NCI-H2107 treated with DMSO at 0.1 percent for 48 hours (cell line): ENCODE results near the gene RFNG.
A peak's percentile ranks its signal among the peaks of the same experiment; 100 is the strongest.

Experiments
- DNase-seq: peaks from one replicate; lab custom pipeline; 2025; ENCODE audit not compliant: unreplicated experiment; lab: John Stamatoyannopoulos, UW

Gene RFNG

GRCh38 chr17:82078433-82078832 is 26.8 kb upstream of the RFNG start:
- no peak for DNase-seq

- no peak for DNase-seq
These were observed 26.2 kb upstream of the RFNG start for GRCh38 chr17:82077617-82078358.

GRCh38 chr17:82076785-82077591 is 25.4 kb upstream of the RFNG start:
- DNase-seq = no peak

GRCh38 chr17:82076018-82076784 is 24.6 kb upstream of the RFNG start:
- DNase-seq = no peak

GRCh38 chr17:82073446-82073845 is 21.8 kb upstream of the RFNG start:
- no peak for DNase-seq

GRCh38 chr17:82072827-82073226 is 21.2 kb upstream of the RFNG start:
- DNase-seq = no peak

GRCh38 chr17:82070611-82071010 is 19.0 kb upstream of the RFNG start:
- DNase-seq = no peak

GRCh38 chr17:82065638-82066303 is 14.2 kb upstream of the RFNG start, which contains the start of gene DUS1L:
Gene DUS1L, minus strand, starts transcription at chr17:82065804. Its CDS starts 745 bp downstream, at chr17:82065059.
- DNase-seq = no peak

- no peak for DNase-seq
These were observed 13.6 kb upstream of the RFNG start for GRCh38 chr17:82065193-82065637.

GRCh38 chr17:82064433-82065192 is 13.0 kb upstream of the RFNG start:
- peak; percentile 6 for DNase-seq

- no peak for DNase-seq
These were observed 12.1 kb upstream of the RFNG start for GRCh38 chr17:82063424-82064415.

GRCh38 chr17:82062984-82063368 is 11.4 kb upstream of the RFNG start:
- no peak for DNase-seq

- no peak for DNase-seq
These were observed 10.7 kb upstream of the RFNG start for GRCh38 chr17:82062076-82062983.

GRCh38 chr17:82061047-82061925 is 9.7 kb upstream of the RFNG start:
- DNase-seq = no peak

GRCh38 chr17:82060614-82061013 is 9.0 kb upstream of the RFNG start:
- DNase-seq = no peak

- no peak for DNase-seq
These were observed 8.4 kb upstream of the RFNG start for GRCh38 chr17:82060001-82060380.
